ENCODE data around the gene HIVEP3. TPM values are rescaled to one million over a fixed set of nuclear protein-coding genes. Genes with fewer than 3 reads are reported as not detected.

Gene HIVEP3
- total RNA-seq, 1 experiment from 2014 or later, result 6.0 TPM

DNA sequence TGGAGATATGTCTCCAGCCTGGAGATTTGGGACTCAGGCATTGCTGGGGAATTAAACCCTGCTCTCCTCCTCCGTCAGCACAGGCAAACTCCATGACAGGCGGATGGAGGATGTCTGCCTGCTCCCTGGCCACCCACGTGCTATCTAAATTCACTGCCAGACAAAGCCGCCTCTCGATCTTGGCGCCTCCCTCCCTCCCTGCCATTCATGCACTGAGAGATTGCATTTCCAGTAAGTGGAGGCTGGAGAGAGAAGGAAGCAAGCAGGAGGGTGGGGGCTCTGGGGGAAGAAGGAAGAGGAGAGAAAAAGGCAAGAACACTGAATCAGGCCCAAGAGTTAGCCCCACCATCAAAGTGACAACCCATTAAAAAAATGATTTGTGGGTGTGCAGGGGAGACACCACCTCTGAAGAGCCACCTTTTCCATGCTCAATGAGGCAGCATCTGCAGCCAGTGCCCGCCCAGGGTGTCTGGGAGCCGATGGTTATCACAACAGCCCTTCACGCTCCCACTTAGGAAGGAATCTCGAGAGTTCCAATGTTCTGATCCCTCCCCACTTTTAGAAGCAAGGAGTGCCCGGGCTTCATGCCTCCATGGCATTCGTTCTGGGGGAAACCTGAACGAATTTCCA is 183.0 kb downstream of the HIVEP3 start:
- POLR2A ChIA-PET, result no interaction called here
- ATAC-seq (no peak), DNase-seq (ENCODE audit: low read depth, low spot score) (no peak)
- BruUV-seq (replicated peaks), result no TSS peak
- H3K27me3 ChIP-seq (ENCODE audit: control insufficient read depth, insufficient read depth, low read length), result no peaks in the 10 kb centered on the region
- CTCF ChIA-PET, result no interaction called here
- in situ Hi-C loops (cut with HindIII; ENCODE audit: low pct_unique_long_range_greater_than_20kb, low sequenced_read_pairs), result no loop called here
- no peak overlapping the region for H3K27ac ChIP-seq (ENCODE audit: low read length)
- H3K4me1 ChIP-seq (ENCODE audit: control insufficient read depth, insufficient read depth, low read length), result no peaks in the 10 kb centered on the region
- intact Hi-C loops (cut with micrococcal nuclease; ENCODE audit: unreplicated experiment), result no loop called here
- H3K4me3 ChIP-seq (ENCODE audit: low read depth in 2 of 2, low read length in 2 of 2), result no peak overlapping the region
- H3K9me3 ChIP-seq (ENCODE audit: control insufficient read depth, insufficient read depth, low read depth, low read length), result no peaks in the 10 kb centered on the region
- H3K36me3 ChIP-seq (ENCODE audit: control insufficient read depth, insufficient read depth, low read length), result no peaks in the 10 kb centered on the region
- TF ChIP-seq POLR2AphosphoS5 (IDR thresholded peaks at IDR 0.05; ENCODE audit: low read depth, low read length), result no peak
- TF ChIP-seq, protein P1, sequence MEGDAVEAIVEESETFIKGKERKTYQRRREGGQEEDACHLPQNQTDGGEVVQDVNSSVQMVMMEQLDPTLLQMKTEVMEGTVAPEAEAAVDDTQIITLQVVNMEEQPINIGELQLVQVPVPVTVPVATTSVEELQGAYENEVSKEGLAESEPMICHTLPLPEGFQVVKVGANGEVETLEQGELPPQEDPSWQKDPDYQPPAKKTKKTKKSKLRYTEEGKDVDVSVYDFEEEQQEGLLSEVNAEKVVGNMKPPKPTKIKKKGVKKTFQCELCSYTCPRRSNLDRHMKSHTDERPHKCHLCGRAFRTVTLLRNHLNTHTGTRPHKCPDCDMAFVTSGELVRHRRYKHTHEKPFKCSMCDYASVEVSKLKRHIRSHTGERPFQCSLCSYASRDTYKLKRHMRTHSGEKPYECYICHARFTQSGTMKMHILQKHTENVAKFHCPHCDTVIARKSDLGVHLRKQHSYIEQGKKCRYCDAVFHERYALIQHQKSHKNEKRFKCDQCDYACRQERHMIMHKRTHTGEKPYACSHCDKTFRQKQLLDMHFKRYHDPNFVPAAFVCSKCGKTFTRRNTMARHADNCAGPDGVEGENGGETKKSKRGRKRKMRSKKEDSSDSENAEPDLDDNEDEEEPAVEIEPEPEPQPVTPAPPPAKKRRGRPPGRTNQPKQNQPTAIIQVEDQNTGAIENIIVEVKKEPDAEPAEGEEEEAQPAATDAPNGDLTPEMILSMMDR (IDR thresholded peaks at IDR 0.05), result no peak
- no peak for TF ChIP-seq SIN3A (IDR thresholded peaks at IDR 0.05; ENCODE audit: borderline replicate concordance, insufficient read depth, low read depth, low read length)
- TF ChIP-seq, protein P2, sequence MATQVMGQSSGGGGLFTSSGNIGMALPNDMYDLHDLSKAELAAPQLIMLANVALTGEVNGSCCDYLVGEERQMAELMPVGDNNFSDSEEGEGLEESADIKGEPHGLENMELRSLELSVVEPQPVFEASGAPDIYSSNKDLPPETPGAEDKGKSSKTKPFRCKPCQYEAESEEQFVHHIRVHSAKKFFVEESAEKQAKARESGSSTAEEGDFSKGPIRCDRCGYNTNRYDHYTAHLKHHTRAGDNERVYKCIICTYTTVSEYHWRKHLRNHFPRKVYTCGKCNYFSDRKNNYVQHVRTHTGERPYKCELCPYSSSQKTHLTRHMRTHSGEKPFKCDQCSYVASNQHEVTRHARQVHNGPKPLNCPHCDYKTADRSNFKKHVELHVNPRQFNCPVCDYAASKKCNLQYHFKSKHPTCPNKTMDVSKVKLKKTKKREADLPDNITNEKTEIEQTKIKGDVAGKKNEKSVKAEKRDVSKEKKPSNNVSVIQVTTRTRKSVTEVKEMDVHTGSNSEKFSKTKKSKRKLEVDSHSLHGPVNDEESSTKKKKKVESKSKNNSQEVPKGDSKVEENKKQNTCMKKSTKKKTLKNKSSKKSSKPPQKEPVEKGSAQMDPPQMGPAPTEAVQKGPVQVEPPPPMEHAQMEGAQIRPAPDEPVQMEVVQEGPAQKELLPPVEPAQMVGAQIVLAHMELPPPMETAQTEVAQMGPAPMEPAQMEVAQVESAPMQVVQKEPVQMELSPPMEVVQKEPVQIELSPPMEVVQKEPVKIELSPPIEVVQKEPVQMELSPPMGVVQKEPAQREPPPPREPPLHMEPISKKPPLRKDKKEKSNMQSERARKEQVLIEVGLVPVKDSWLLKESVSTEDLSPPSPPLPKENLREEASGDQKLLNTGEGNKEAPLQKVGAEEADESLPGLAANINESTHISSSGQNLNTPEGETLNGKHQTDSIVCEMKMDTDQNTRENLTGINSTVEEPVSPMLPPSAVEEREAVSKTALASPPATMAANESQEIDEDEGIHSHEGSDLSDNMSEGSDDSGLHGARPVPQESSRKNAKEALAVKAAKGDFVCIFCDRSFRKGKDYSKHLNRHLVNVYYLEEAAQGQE (IDR thresholded peaks at IDR 0.05; ENCODE audit: insufficient read depth in 1 of 2, low read depth in 2 of 2, low read length in 1 of 2), result no peak
- TF ChIP-seq TCF7L2 (IDR thresholded peaks at IDR 0.05; ENCODE audit: low read depth, low read length), result no peak

DNA sequence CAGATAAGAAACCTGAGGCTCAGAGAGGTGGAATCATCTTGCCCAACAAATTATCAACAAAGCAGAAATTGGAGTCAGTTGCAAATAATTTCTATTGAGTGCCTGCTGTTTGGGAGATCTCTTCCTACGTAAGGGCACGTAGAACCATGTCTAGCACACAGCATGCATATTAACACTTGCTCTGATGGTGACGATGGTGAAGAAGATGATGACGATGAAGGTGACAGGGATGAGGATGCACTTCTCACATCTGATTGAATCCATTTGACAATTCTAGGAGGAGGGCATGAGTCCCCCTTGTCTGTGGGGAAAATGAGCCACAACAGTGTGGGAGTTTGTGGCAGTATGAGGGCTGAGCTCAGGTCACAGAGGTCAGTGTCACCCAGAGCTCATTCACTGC is 183.6 kb downstream of the HIVEP3 start:
- DNase-seq (ENCODE audit: low read depth, low spot score) (no peak), ATAC-seq (no peak)
- in situ Hi-C loops (cut with HindIII; ENCODE audit: low pct_unique_long_range_greater_than_20kb, low sequenced_read_pairs), result no loop called here
- H3K27ac ChIP-seq (ENCODE audit: low read length), result no peak overlapping the region
- no peaks in the 10 kb centered on the region for H3K36me3 ChIP-seq (ENCODE audit: control insufficient read depth, insufficient read depth, low read length)
- ChIA-PET CTCF (no interaction called here), POLR2A (no interaction called here)
- no peak overlapping the region for H3K4me3 ChIP-seq (ENCODE audit: low read depth in 2 of 2, low read length in 2 of 2)
- intact Hi-C loops (cut with micrococcal nuclease; ENCODE audit: unreplicated experiment), result no loop called here
- H3K27me3 ChIP-seq (ENCODE audit: control insufficient read depth, insufficient read depth, low read length), result no peaks in the 10 kb centered on the region
- H3K4me1 ChIP-seq (ENCODE audit: control insufficient read depth, insufficient read depth, low read length), result no peaks in the 10 kb centered on the region
- H3K9me3 ChIP-seq (ENCODE audit: control insufficient read depth, insufficient read depth, low read depth, low read length), result no peaks in the 10 kb centered on the region
- TF ChIP-seq, protein P2 (IDR thresholded peaks at IDR 0.05; ENCODE audit: insufficient read depth in 1 of 2, low read depth in 2 of 2, low read length in 1 of 2), result no peak
- TF ChIP-seq, protein P1 (IDR thresholded peaks at IDR 0.05), result no peak
- TF ChIP-seq TCF7L2 (IDR thresholded peaks at IDR 0.05; ENCODE audit: low read depth, low read length) (no peak), POLR2AphosphoS5 (IDR thresholded peaks at IDR 0.05; ENCODE audit: low read depth, low read length) (no peak), SIN3A (IDR thresholded peaks at IDR 0.05; ENCODE audit: borderline replicate concordance, insufficient read depth, low read depth, low read length) (no peak)
- no TSS peak for BruUV-seq (replicated peaks)

Measured in Panc1 (cell line).